HT1080 (cell line): ENCODE results near the gene ATP7A. TPM values are rescaled to one million over a fixed set of nuclear protein-coding genes. Genes with fewer than 3 reads are reported as not detected.
"Not testable (repeated sequence)": the region's sequence is repeated elsewhere in the genome, so short reads cannot be mapped to it uniquely, and the experiment has no call there.

ENCODE experiments used
- DNase-seq: peaks from one replicate; pipeline ENCODE4 v3.0.0-alpha.2; 2015; ENCODE audit warnings: low read depth
- total RNA-seq: library from RNA; depleted of rRNA; stranded (reverse); fragments of >200 nt; shearing (Covaris generic); gene quantifications from 2 replicates; pipeline ENCODE4 v1.2.3, GENCODE V29; 2014

The ATP7A gene
- total RNA-seq, 1 experiment from 2014 or later, result 3.1 TPM

- DNase-seq, result peak; percentile 25
Measured at GRCh38 chrX:78029663-78030062, 119.2 kb downstream of the ATP7A start.

GRCh38 chrX:78035061-78035460 is 124.6 kb downstream of the ATP7A start:
- DNase-seq, result no peak

GRCh38 chrX:78037881-78038280 is 127.4 kb downstream of the ATP7A start:
- no peak for DNase-seq

GRCh38 chrX:78042601-78043000 is 132.1 kb downstream of the ATP7A start:
- DNase-seq, result no peak

GRCh38 chrX:78046362-78046761 is 135.9 kb downstream of the ATP7A start:
- DNase-seq, result no peak

- DNase-seq, result no peak
Measured at GRCh38 chrX:78048052-78048451, 137.6 kb downstream of the ATP7A start.

GRCh38 chrX:78063687-78064086 is 153.2 kb downstream of the ATP7A start:
- DNase-seq, result no peak

- no peak for DNase-seq
Measured at GRCh38 chrX:78064152-78064551, 153.7 kb downstream of the ATP7A start.

- DNase-seq, result peak; percentile 79
Measured at GRCh38 chrX:78064698-78065601, 154.5 kb downstream of the ATP7A start.

- no peak for DNase-seq
Measured at GRCh38 chrX:78066110-78066509, 155.6 kb downstream of the ATP7A start.

- DNase-seq, result no peak
Measured at GRCh38 chrX:78071331-78071730, 160.8 kb downstream of the ATP7A start.

GRCh38 chrX:78073147-78074077 is 162.9 kb downstream of the ATP7A start:
- DNase-seq, result not testable (repeated sequence)

- no peak for DNase-seq
Measured at GRCh38 chrX:78074088-78074487, 163.6 kb downstream of the ATP7A start.

GRCh38 chrX:78075787-78076389 is 165.4 kb downstream of the ATP7A start:
- peak; percentile 84 for DNase-seq

GRCh38 chrX:78081413-78081812 is 170.9 kb downstream of the ATP7A start:
- not testable (repeated sequence) for DNase-seq

- DNase-seq, result peak; percentile 76
Measured at GRCh38 chrX:78092296-78092695, 181.8 kb downstream of the ATP7A start.

GRCh38 chrX:78098108-78098507 is 187.6 kb downstream of the ATP7A start:
- DNase-seq, result no peak
